Measurements from ENCODE around the gene SLC49A3.
"Not testable (repeated sequence)": the region's sequence is repeated elsewhere in the genome, so short reads cannot be mapped to it uniquely, and the experiment has no call there.

SLC49A3 gene

GRCh38 chr4:722169-722725 lies 33.3 kb upstream of the SLC49A3 start:
- no peak for DNase-seq (ENCODE audit: low read depth in 4 of 4, low spot score in 1 of 4)

GRCh38 chr4:721261-722168 lies 32.6 kb upstream of the SLC49A3 start:
- no peak for DNase-seq (ENCODE audit: low read depth in 4 of 4, low spot score in 1 of 4)

GRCh38 chr4:720111-720860 lies 31.3 kb upstream of the SLC49A3 start:
- no peak for DNase-seq (ENCODE audit: low read depth in 4 of 4, low spot score in 1 of 4)

- no peak for DNase-seq (ENCODE audit: low read depth in 4 of 4, low spot score in 1 of 4)
These were observed 29.5 kb upstream of the SLC49A3 start for GRCh38 chr4:718460-718859.

GRCh38 chr4:717601-718320 lies 28.8 kb upstream of the SLC49A3 start:
- DNase-seq (ENCODE audit: low read depth in 4 of 4, low spot score in 1 of 4): no peak

- DNase-seq (ENCODE audit: low read depth in 4 of 4, low spot score in 1 of 4): no peak
These were observed 25.1 kb upstream of the SLC49A3 start for GRCh38 chr4:714087-714486.

GRCh38 chr4:712916-713632 lies 24.1 kb upstream of the SLC49A3 start:
- no peak for DNase-seq (ENCODE audit: low read depth in 4 of 4, low spot score in 1 of 4)

GRCh38 chr4:712093-712492 lies 23.1 kb upstream of the SLC49A3 start:
- no peak for DNase-seq (ENCODE audit: low read depth in 4 of 4, low spot score in 1 of 4)

- DNase-seq (ENCODE audit: low read depth in 4 of 4, low spot score in 1 of 4): no peak
These were observed 22.0 kb upstream of the SLC49A3 start for GRCh38 chr4:710916-711315.

- DNase-seq (ENCODE audit: low read depth in 4 of 4, low spot score in 1 of 4): no peak
These were observed 21.2 kb upstream of the SLC49A3 start for GRCh38 chr4:710116-710515.

GRCh38 chr4:709348-709747 lies 20.4 kb upstream of the SLC49A3 start:
- DNase-seq (ENCODE audit: low read depth in 4 of 4, low spot score in 1 of 4): no peak

- DNase-seq (ENCODE audit: low read depth in 4 of 4, low spot score in 1 of 4): no peak
These were observed 19.6 kb upstream of the SLC49A3 start for GRCh38 chr4:708631-708933.

- DNase-seq (ENCODE audit: low read depth in 4 of 4, low spot score in 1 of 4): no peak
These were observed 19.1 kb upstream of the SLC49A3 start for GRCh38 chr4:707929-708630.

- no peak for DNase-seq (ENCODE audit: low read depth in 4 of 4, low spot score in 1 of 4)
These were observed 18.1 kb upstream of the SLC49A3 start for GRCh38 chr4:706834-707598.

- not testable (repeated sequence) for DNase-seq (ENCODE audit: low read depth in 4 of 4, low spot score in 1 of 4)
These were observed 17.2 kb upstream of the SLC49A3 start for GRCh38 chr4:706083-706633.

- peak; percentile 95 to 98 (median 96) for DNase-seq (ENCODE audit: low read depth in 4 of 4, low spot score in 1 of 4)
These were observed 16.5 kb upstream of the SLC49A3 start, which contains the start of gene PCGF3 for GRCh38 chr4:705278-706082. Gene PCGF3 (plus strand): TSS chr4:705832. CDS start chr4:733681, 27,849 bp downstream.

- DNase-seq (ENCODE audit: low read depth in 4 of 4, low spot score in 1 of 4): no peak
These were observed 16.0 kb upstream of the SLC49A3 start for GRCh38 chr4:704971-705277.

GRCh38 chr4:704198-704891 lies 15.4 kb upstream of the SLC49A3 start:
- DNase-seq (ENCODE audit: low read depth in 4 of 4, low spot score in 1 of 4): no peak

Measured in stimulated activated CD4-positive, alpha-beta T cell treated with anti-CD3 and anti-CD28 coated beads, Interleukin-1b, Interleukin-23, amount 100 ng/mL, for 24 hours (primary cell).